ENCODE measurements around the gene LUC7L3.

The LUC7L3 gene

GRCh38 chr17:50676065-50676975, 43.1 kb upstream of the LUC7L3 start:
- no peak for TF ChIP-seq SIN3A (IDR thresholded peaks at IDR 0.05; ENCODE audit: borderline replicate concordance, insufficient read depth, low read length)
- TF ChIP-seq POLR2AphosphoS5 (IDR thresholded peaks at IDR 0.05; ENCODE audit: low read depth, low read length), result no peak

GRCh38 chr17:50677851-50678375, 41.5 kb upstream of the LUC7L3 start:
- no peak for TF ChIP-seq TAF1 (IDR thresholded peaks at IDR 0.05; ENCODE audit: borderline replicate concordance, insufficient read depth, low read length)
- TF ChIP-seq REST (IDR thresholded peaks at IDR 0.05; ENCODE audit: insufficient read depth in 1 of 2, low read depth in 2 of 2, low read length in 2 of 2), result no peak
- no peak for TF ChIP-seq SIN3A (IDR thresholded peaks at IDR 0.05; ENCODE audit: borderline replicate concordance, insufficient read depth, low read length)
- no peak for TF ChIP-seq POLR2AphosphoS5 (IDR thresholded peaks at IDR 0.05; ENCODE audit: low read depth, low read length)
- no peak for TF ChIP-seq FOXP2 (optimal IDR thresholded peaks at IDR 0.05; ENCODE audit: borderline replicate concordance, extremely low read depth, extremely low read length, insufficient read depth)

GRCh38 chr17:50679008-50679544, 40.3 kb upstream of the LUC7L3 start:
- no peak for TF ChIP-seq SIN3A (IDR thresholded peaks at IDR 0.05; ENCODE audit: borderline replicate concordance, insufficient read depth, low read length)
- no peak for TF ChIP-seq REST (IDR thresholded peaks at IDR 0.05; ENCODE audit: insufficient read depth in 1 of 2, low read depth in 2 of 2, low read length in 2 of 2)
- TF ChIP-seq TAF1 (IDR thresholded peaks at IDR 0.05; ENCODE audit: borderline replicate concordance, insufficient read depth, low read length), result no peak
- TF ChIP-seq FOXP2 (optimal IDR thresholded peaks at IDR 0.05; ENCODE audit: borderline replicate concordance, extremely low read depth, extremely low read length, insufficient read depth), result no peak
- TF ChIP-seq POLR2AphosphoS5 (IDR thresholded peaks at IDR 0.05; ENCODE audit: low read depth, low read length), result no peak

- TF ChIP-seq SIN3A (IDR thresholded peaks at IDR 0.05; ENCODE audit: borderline replicate concordance, insufficient read depth, low read length), result no peak
- no peak for TF ChIP-seq TAF1 (IDR thresholded peaks at IDR 0.05; ENCODE audit: borderline replicate concordance, insufficient read depth, low read length)
- TF ChIP-seq FOXP2 (optimal IDR thresholded peaks at IDR 0.05; ENCODE audit: borderline replicate concordance, extremely low read depth, extremely low read length, insufficient read depth), result no peak
- TF ChIP-seq REST (IDR thresholded peaks at IDR 0.05; ENCODE audit: insufficient read depth in 1 of 2, low read depth in 2 of 2, low read length in 2 of 2), result no peak
- TF ChIP-seq POLR2AphosphoS5 (IDR thresholded peaks at IDR 0.05; ENCODE audit: low read depth, low read length), result no peak
Measured at GRCh38 chr17:50680126-50680525, 39.3 kb upstream of the LUC7L3 start.

- TF ChIP-seq TAF1 (IDR thresholded peaks at IDR 0.05; ENCODE audit: borderline replicate concordance, insufficient read depth, low read length) (no peak), FOXP2 (optimal IDR thresholded peaks at IDR 0.05; ENCODE audit: borderline replicate concordance, extremely low read depth, extremely low read length, insufficient read depth) (peak; percentile 25), REST (IDR thresholded peaks at IDR 0.05; ENCODE audit: insufficient read depth in 1 of 2, low read depth in 2 of 2, low read length in 2 of 2) (no peak)
Measured at GRCh38 chr17:50681263-50682200, 37.9 kb upstream of the LUC7L3 start.

Data from PFSK-1 (cell line).